ENCODE data around the gene LSM10. TPM values are rescaled to one million over a fixed set of nuclear protein-coding genes. Genes with fewer than 3 reads are reported as not detected.

LSM10 gene
- total RNA-seq, 1 donor from 2014 or later: 58.6 TPM

GRCh38 chr1:36366091-36366661 is 31.5 kb downstream of the LSM10 start:
- peak; percentile 89 for DNase-seq
- intact Hi-C loops (cut with micrococcal nuclease): loop anchor here (5.0 kb wide), 2 partner anchors 44 to 59 kb away; partner anchors contain the start of genes EVA1B and SH3D21
- peaks cover 40% of the 10 kb centered on the region for H3K4me1 Mint-ChIP-seq
- peak overlapping the region; percentile 85 for H3K27ac Mint-ChIP-seq
- H3K4me3 Mint-ChIP-seq: peak overlapping the region; percentile 45
- peaks cover 20% of the 10 kb centered on the region for H3K36me3 Mint-ChIP-seq (ENCODE audit: low read depth)
- no peaks in the 10 kb centered on the region for H3K9me3 Mint-ChIP-seq
- H3K27me3 Mint-ChIP-seq: no peaks in the 10 kb centered on the region

- H3K27ac Mint-ChIP-seq: peak overlapping the region; percentile 85
- H3K36me3 Mint-ChIP-seq (ENCODE audit: low read depth): peaks cover 20% of the 10 kb centered on the region
- no peaks in the 10 kb centered on the region for H3K27me3 Mint-ChIP-seq
These were observed 32.3 kb downstream of the LSM10 start for GRCh38 chr1:36365381-36365780.

DNA sequence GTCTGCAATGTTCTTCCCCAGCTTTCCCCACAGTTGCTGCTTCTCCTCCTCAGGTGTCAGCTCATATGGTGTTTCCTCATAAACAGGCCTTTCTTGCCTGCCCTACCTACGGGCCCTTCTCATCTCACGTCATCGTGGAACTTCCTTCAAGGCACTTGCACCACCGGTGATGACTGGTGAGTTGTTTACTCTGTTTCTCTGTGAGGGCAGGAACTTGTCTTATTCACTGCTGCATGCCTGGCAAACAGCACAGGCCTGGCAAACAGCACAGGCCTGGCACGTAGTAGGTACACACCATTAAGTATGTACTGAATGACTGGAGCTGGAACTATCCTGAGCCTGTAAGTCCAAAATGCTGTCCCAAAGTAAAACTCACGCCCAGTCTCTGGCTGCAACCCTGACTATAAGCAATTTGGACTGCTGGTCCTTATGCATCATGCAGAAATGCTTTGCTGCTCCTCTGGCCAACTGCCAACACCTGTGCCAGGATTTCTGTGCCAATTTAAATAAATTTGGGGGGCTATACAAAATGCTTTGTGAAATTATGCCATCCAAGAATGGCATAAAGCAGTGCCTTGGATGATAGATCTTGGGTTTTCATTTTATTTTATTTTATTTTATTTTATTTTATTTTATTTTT is 37.7 kb downstream of the LSM10 start:
- no peaks in the 10 kb centered on the region for H3K27me3 Mint-ChIP-seq
- peaks cover 38% of the 10 kb centered on the region for H3K36me3 Mint-ChIP-seq (ENCODE audit: low read depth)
- no peaks in the 10 kb centered on the region for H3K9me3 Mint-ChIP-seq
- intact Hi-C loops (cut with micrococcal nuclease): no loop called here
- H3K4me1 Mint-ChIP-seq: peaks cover 16% of the 10 kb centered on the region
- DNase-seq: peak; percentile 80
- H3K27ac Mint-ChIP-seq: peak overlapping the region; percentile 88
- H3K4me3 Mint-ChIP-seq: peak overlapping the region; percentile 11

More at GRCh38 chr1:36365381-36365780, 32.3 kb downstream of the LSM10 start:
- DNase-seq: no peak
- intact Hi-C loops (cut with micrococcal nuclease): loop anchor here (5.0 kb wide), 2 partner anchors 43 to 58 kb away; partner anchors contain the start of genes EVA1B and SH3D21
- no peaks in the 10 kb centered on the region for H3K9me3 Mint-ChIP-seq
- peaks cover 41% of the 10 kb centered on the region for H3K4me1 Mint-ChIP-seq
- no peak overlapping the region for H3K4me3 Mint-ChIP-seq

DNA sequence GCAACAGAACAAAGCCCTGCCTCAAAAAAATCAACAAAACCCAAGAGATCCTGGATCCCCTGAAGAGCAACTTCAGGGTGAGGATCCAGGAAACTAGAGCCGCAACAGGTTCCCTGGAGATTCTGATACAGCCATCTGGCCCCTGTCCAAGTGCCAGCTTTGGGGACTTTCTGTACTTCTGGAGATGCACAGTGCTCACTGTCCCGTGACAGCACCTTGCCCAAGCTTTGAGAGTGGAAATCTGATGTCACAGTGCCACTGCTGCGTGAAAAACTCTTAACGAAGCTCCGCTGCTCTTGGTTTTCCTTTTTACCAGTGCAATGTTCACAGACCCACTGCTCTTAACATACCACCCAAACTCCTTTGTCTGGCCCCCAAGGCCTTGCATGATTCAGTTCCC is 38.3 kb downstream of the LSM10 start:
- Mint-ChIP-seq H3K36me3 (ENCODE audit: low read depth) (peaks cover 39% of the 10 kb centered on the region), H3K4me3 (peak overlapping the region; percentile 11), H3K27me3 (no peaks in the 10 kb centered on the region), H3K9me3 (no peaks in the 10 kb centered on the region), H3K4me1 (peaks cover 16% of the 10 kb centered on the region), H3K27ac (peak overlapping the region; percentile 88)
- intact Hi-C loops (cut with micrococcal nuclease): no loop called here
- no peak for DNase-seq

- intact Hi-C loops (cut with micrococcal nuclease): no loop called here
- Mint-ChIP-seq H3K4me3 (no peak overlapping the region), H3K36me3 (ENCODE audit: low read depth) (peaks cover 43% of the 10 kb centered on the region)
These were observed 39.1 kb downstream of the LSM10 start for GRCh38 chr1:36358514-36359084.

GRCh38 chr1:36355811-36356210 is 41.9 kb downstream of the LSM10 start:
- Mint-ChIP-seq H3K9me3 (no peaks in the 10 kb centered on the region), H3K36me3 (ENCODE audit: low read depth) (peaks cover 42% of the 10 kb centered on the region), H3K4me3 (no peak overlapping the region), H3K4me1 (peaks cover 27% of the 10 kb centered on the region), H3K27ac (no peak overlapping the region), H3K27me3 (no peaks in the 10 kb centered on the region)
- intact Hi-C loops (cut with micrococcal nuclease): no loop called here
- no peak for DNase-seq

More at GRCh38 chr1:36358514-36359084, 39.1 kb downstream of the LSM10 start:
- DNase-seq: no peak
- Mint-ChIP-seq H3K27me3 (no peaks in the 10 kb centered on the region), H3K4me1 (peaks cover 16% of the 10 kb centered on the region), H3K9me3 (no peaks in the 10 kb centered on the region), H3K27ac (peak overlapping the region; percentile 88)

DNA sequence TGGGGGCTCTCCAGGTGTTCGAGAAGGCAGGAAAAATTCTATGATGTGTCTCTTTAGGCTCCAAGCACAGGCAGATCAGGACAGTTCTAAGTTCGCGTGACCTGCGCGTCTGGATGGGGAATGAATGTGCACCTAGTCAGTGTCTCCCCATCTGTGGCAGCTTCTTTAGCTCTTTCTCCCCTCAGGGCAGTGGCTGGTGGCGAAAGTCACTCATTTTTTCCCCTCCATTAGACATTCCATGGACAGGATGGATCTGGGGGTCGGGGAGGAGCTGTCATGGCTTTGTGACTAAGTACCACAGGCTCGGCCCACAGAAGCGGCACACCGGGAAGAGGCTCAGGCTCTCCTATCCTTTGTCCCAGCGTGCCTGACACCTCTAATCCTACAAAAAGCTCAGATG is 43.2 kb downstream of the LSM10 start:
- H3K4me3 Mint-ChIP-seq: no peak overlapping the region
- H3K4me1 Mint-ChIP-seq: peaks cover 26% of the 10 kb centered on the region
- intact Hi-C loops (cut with micrococcal nuclease): no loop called here
- no peak overlapping the region for H3K27ac Mint-ChIP-seq
- H3K36me3 Mint-ChIP-seq (ENCODE audit: low read depth): peaks cover 42% of the 10 kb centered on the region
- H3K27me3 Mint-ChIP-seq: no peaks in the 10 kb centered on the region
- no peaks in the 10 kb centered on the region for H3K9me3 Mint-ChIP-seq
- no peak for DNase-seq

DNA sequence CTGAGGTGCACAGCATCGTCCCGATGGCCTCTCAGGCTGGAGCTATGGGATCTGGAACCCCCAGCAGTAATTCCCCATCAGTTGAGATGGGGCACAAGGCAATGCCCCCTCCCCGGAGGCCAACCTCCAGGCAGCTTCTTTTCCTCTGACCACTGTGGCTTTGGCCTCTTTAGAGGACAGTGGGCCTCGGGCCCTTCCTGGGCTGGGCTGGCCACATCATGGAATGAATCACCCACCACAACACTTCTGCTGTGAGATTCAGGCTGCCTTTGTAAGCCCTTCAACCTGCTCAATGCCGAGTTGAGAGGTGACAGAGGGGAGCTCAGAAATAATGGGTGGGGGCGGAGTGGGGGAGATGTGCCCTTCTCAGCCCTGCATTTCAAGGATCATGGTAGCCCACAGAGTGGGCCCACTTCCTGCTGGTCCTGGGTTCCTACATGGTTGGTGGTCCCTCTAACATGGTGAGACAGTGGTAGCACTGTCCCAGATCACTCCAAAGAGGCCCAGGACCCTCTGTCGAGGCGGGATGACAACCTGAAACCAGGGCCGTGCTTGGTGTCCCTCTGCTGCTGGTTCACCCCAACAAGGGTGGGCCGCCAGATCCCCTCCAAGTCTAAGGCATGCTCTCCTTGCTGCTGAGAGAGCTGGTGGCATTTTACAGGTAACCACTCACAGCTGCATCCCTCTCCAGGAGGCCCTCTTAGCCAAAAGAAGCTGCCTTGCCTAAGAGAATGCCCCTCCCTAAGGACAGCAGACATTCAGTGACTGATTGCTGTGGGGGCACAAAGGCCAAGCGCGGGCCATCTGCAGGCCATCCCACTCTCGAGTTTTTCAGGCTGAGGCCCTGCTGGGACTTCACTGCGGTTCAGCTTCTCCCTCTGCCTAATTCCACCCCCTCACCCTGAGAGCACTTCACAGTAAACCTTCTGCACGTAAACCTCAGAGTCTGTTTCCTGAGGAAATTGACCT is 44.5 kb downstream of the LSM10 start:
- Mint-ChIP-seq H3K4me3 (no peak overlapping the region), H3K36me3 (ENCODE audit: low read depth) (peaks cover 41% of the 10 kb centered on the region), H3K9me3 (no peaks in the 10 kb centered on the region), H3K27ac (no peak overlapping the region), H3K4me1 (peaks cover 23% of the 10 kb centered on the region), H3K27me3 (no peaks in the 10 kb centered on the region)
- intact Hi-C loops (cut with micrococcal nuclease): no loop called here
- no peak for DNase-seq

GRCh38 chr1:36352125-36352909 is 45.4 kb downstream of the LSM10 start:
- Mint-ChIP-seq H3K4me1 (peaks cover 23% of the 10 kb centered on the region), H3K9me3 (no peaks in the 10 kb centered on the region), H3K27me3 (no peaks in the 10 kb centered on the region), H3K4me3 (no peak overlapping the region), H3K36me3 (ENCODE audit: low read depth) (peaks cover 41% of the 10 kb centered on the region), H3K27ac (peak overlapping the region; percentile 59)
- DNase-seq: no peak
- intact Hi-C loops (cut with micrococcal nuclease): no loop called here

DNA sequence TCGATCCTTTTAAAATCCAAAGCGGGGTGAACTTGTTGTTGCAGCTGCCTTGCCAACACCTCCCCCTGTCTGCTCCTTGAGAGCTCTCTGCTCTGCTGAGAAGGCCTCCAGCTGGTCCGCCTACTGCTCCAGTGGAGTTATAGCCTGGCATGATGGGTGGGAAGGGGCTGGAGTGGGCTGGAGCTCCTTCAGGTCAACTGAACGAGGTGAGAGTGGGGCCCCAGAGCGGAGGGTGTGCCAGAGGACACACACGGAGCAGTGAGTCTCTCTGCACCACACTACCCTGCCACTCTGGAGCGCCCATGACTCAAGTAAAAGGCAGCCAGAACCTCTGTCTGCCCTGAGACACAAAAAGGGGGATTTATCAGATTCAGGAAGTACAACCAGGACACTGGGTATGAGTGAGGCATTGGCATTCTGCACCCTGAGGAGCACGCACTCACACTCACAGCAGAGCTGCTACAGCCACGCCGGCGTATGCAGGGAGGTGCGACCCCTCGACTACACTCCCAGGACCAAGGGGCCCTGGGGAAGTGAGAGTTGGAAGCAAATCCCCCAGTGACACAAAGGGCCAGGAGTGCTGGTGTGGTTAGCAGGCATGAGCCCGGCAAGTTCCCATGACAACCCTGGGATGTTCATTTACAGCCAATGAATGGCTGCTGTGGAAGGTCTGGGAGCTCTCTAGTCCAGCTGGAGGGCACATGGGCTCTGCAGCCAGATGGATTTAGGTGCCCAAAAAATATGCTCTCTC is 46.3 kb downstream of the LSM10 start:
- H3K36me3 Mint-ChIP-seq (ENCODE audit: low read depth): peaks cover 43% of the 10 kb centered on the region
- no peak for DNase-seq
- no peaks in the 10 kb centered on the region for H3K27me3 Mint-ChIP-seq
- peaks cover 23% of the 10 kb centered on the region for H3K4me1 Mint-ChIP-seq
- no peaks in the 10 kb centered on the region for H3K9me3 Mint-ChIP-seq
- intact Hi-C loops (cut with micrococcal nuclease): no loop called here
- no peak overlapping the region for H3K4me3 Mint-ChIP-seq
- peak overlapping the region; percentile 29 for H3K27ac Mint-ChIP-seq

DNA sequence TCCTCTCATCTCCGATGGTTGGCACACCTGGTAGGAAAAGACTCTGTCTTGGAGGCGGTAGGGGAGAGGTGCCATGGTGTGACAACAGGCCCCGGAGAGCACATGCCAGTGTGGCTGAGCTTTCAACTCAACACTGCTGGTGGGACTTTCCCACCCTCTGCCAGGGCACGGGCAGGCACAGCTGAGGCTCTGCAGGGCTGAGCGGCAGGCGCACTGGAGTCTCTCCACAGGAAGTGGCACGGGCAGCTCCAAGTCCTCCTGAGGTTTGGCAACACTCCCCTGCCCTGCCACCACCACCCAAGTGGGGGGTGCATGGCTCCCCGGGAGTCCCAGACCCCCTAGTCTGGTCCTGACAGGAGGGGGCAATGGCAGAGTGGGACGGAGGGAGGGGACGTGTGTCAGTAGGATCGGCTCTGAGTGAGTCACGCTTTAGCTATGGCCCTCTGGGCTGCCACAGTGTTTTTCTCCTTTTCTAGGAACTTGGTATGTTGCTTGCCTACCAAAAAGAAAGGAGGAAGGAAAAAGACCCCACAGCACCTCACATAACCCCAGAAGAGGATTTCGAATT is 47.0 kb downstream of the LSM10 start:
- peak; percentile 78 for DNase-seq
- Mint-ChIP-seq H3K4me3 (peak overlapping the region; percentile 22), H3K27ac (peak overlapping the region; percentile 62), H3K27me3 (no peaks in the 10 kb centered on the region), H3K9me3 (no peaks in the 10 kb centered on the region), H3K36me3 (ENCODE audit: low read depth) (peaks cover 41% of the 10 kb centered on the region), H3K4me1 (peaks cover 23% of the 10 kb centered on the region)
- intact Hi-C loops (cut with micrococcal nuclease): no loop called here

DNA sequence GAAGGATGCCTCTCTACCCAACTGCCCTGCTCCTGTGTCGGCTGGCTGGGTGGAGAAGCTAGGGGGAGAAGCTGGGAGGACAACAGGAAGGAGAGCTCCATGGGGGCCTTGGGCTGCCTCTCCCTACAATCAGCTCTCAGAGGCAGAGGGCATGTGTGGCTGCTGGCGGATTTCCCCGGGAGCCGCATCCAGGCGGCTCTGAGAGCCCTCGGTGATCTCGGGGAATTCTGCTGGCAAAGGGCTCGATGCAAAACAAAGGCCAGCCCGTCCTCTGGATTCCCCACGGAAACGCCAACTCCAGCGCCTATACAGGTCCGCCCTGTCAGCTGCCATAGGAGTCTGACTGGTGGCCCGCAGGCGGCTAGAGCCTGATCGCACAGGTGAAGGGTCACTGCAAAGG is 47.9 kb downstream of the LSM10 start:
- Mint-ChIP-seq H3K9me3 (no peaks in the 10 kb centered on the region), H3K4me1 (peaks cover 21% of the 10 kb centered on the region), H3K27ac (no peak overlapping the region), H3K27me3 (no peaks in the 10 kb centered on the region), H3K4me3 (no peak overlapping the region), H3K36me3 (ENCODE audit: low read depth) (peaks cover 45% of the 10 kb centered on the region)
- DNase-seq: no peak
- intact Hi-C loops (cut with micrococcal nuclease): no loop called here
